Naive B cell (primary cell): Measurements from ENCODE around the gene CDH23. TPM values are rescaled to one million over a fixed set of nuclear protein-coding genes. Genes with fewer than 3 reads are reported as not detected.

Experiments used
- ATAC-seq, 2 donors: fragments of 150-1000 bp; cut with Tn5 transposase; 2 replicates each; pipeline ENCODE4 v1.10.0; 2021; ENCODE audit warnings: low read depth in 2 of 2, mild to moderate bottlenecking in 2 of 2, moderate library complexity in 2 of 2
- DNase-seq: peaks from one replicate; pipeline ENCODE4 v3.0.0; 2022
- H3K27ac Mint-ChIP-seq, 6 donors: one replicate each; pipeline ENCODE4 v1.8.0; 2020 to 2022; ENCODE audit warnings: mild to moderate bottlenecking in 6 of 6, mixed read lengths in 6 of 6, moderate library complexity in 5 of 6, inconsistent platforms in 2 of 6
- H3K27me3 Mint-ChIP-seq, 3 donors: one replicate each; pipeline ENCODE4 v1.8.0; 2021 to 2022; ENCODE audit warnings: mixed read lengths in 3 of 3, mild to moderate bottlenecking in 1 of 3
- H3K36me3 Mint-ChIP-seq, 2 donors: one replicate each; pipeline ENCODE4 v1.8.0; 2020 to 2022; ENCODE audit warnings: mixed read lengths in 2 of 2, inconsistent platforms in 1 of 2, mild to moderate bottlenecking in 1 of 2
- H3K4me1 Mint-ChIP-seq, 3 donors: one replicate each; pipeline ENCODE4 v1.8.0; 2020 to 2022; ENCODE audit warnings: mixed read lengths in 3 of 3, inconsistent platforms in 1 of 3, mild to moderate bottlenecking in 1 of 3, moderate library complexity in 1 of 3
- H3K4me3 Mint-ChIP-seq, 8 donors: one replicate each; pipeline ENCODE4 v1.8.0; 2020 to 2022; ENCODE audit warnings: mild to moderate bottlenecking in 8 of 8, mixed read lengths in 8 of 8, moderate library complexity in 8 of 8, inconsistent platforms in 2 of 8
- H3K9me3 Mint-ChIP-seq, 7 donors: one replicate each; pipeline ENCODE4 v1.8.0; 2020 to 2022; ENCODE audit warnings: mixed read lengths in 7 of 7, mild to moderate bottlenecking in 5 of 7, inconsistent platforms in 2 of 7, moderate library complexity in 1 of 7
- polyA plus RNA-seq, 6 donors: library from polyadenylated mRNA; unstranded; fragments of 300-500 nt; fragmentation: Illumina TruSeq; gene quantifications; one replicate each; pipeline ENCODE4 v1.2.3, GENCODE V29; 2021; ENCODE audit warnings: low read depth in 6 of 6

Gene CDH23
- polyA plus RNA-seq, 6 donors from 2014 or later = 0.05 to 0.62 (median 0.21) TPM; not detected in 2

DNA sequence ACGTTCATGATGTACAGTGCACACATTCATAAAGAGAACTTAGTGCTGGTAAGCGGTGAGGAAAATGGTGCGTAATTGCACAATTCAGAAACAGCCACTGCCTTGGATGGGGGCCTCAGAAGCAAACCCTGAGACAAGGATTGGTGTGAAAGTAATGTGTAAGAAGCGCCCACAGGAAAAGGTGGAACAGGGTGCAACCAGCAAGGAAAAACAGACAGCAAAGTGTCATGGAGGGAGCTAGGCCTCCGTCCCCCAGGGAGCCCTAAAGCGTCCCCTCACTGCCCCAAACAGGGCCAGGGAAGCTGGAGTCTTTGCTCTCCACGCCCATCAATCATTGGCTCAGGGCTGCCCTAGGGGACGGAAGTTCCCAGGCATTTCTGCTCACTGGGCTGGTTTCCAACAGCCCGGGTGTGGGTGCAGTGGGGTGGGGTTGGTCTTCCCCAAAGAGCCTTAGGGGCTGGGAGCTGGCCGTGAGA lies 332.5 kb downstream of the CDH23 start:
- no peaks in the 10 kb centered on the region for H3K36me3 Mint-ChIP-seq
- H3K4me1 Mint-ChIP-seq = peaks cover 50 to 54% (median 50%) of the 10 kb centered on the region in 3 donors
- ATAC-seq (no peak), DNase-seq (no peak)
- H3K4me3 Mint-ChIP-seq = peak overlapping the region in 5 of 8 donors; percentile 69 to 84 (median 79)
- H3K9me3 Mint-ChIP-seq = no peaks in the 10 kb centered on the region
- no peaks in the 10 kb centered on the region for H3K27me3 Mint-ChIP-seq
- H3K27ac Mint-ChIP-seq = peak overlapping the region in 3 of 6 donors; percentile 60 to 90 (median 73)

DNA sequence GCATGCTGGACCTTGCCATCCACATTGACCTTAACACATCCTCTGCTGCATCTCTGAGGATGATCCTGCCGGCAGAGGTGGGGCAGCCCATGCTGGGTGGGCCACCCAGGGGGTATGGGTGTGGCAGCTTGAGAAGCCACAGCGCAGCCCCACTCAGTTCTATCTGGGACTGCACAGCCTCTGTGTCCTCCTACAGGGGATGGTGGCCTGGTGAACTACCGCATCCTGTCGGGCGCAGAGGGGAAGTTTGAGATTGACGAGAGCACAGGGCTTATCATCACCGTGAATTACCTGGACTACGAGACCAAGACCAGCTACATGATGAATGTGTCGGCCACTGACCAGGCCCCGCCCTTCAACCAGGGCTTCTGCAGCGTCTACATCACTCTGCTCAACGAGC lies 335.1 kb downstream of the CDH23 start:
- H3K4me3 Mint-ChIP-seq = no peak overlapping the region
- no peak for DNase-seq

DNA sequence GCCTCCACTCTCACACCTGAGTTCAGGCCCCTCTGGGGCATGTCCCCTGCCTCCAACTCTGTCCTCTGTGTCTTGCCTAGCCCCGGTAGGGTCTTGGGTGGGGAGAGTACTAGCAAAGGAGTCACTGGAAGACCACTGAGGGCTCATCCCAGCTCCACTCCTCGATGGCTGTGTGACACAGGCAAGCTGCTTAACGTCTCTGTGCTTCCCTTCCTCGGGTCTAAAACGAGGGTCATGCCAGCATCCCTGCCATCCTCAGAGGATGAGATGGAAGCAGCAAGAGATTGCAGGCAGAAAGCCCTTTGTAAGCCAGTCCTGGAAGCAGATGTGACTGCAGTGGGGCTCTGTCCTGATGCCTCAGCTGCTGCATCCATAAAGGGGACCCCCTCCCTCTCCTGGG lies 338.1 kb downstream of the CDH23 start:
- peak overlapping the region in 3 of 8 donors; percentile 47 to 78 (median 60) for H3K4me3 Mint-ChIP-seq
- peaks cover 48 to 60% (median 53%) of the 10 kb centered on the region in 3 donors for H3K4me1 Mint-ChIP-seq
- ATAC-seq (no peak), DNase-seq (no peak)
- H3K27me3 Mint-ChIP-seq = no peaks in the 10 kb centered on the region
- no peaks in the 10 kb centered on the region for H3K36me3 Mint-ChIP-seq
- peak overlapping the region in 5 of 6 donors; percentile 74 to 90 (median 83) for H3K27ac Mint-ChIP-seq
- peaks cover 0 to 2% (median 0%) of the 10 kb centered on the region in 7 donors for H3K9me3 Mint-ChIP-seq

More for the DNA sequence above, 335.1 kb downstream of the CDH23 start:
- H3K4me1 Mint-ChIP-seq = peaks cover 59 to 63% (median 60%) of the 10 kb centered on the region in 3 donors
- H3K27ac Mint-ChIP-seq = no peak overlapping the region
- H3K9me3 Mint-ChIP-seq = no peaks in the 10 kb centered on the region
- no peak for ATAC-seq
- H3K36me3 Mint-ChIP-seq = no peaks in the 10 kb centered on the region
- no peaks in the 10 kb centered on the region for H3K27me3 Mint-ChIP-seq

DNA sequence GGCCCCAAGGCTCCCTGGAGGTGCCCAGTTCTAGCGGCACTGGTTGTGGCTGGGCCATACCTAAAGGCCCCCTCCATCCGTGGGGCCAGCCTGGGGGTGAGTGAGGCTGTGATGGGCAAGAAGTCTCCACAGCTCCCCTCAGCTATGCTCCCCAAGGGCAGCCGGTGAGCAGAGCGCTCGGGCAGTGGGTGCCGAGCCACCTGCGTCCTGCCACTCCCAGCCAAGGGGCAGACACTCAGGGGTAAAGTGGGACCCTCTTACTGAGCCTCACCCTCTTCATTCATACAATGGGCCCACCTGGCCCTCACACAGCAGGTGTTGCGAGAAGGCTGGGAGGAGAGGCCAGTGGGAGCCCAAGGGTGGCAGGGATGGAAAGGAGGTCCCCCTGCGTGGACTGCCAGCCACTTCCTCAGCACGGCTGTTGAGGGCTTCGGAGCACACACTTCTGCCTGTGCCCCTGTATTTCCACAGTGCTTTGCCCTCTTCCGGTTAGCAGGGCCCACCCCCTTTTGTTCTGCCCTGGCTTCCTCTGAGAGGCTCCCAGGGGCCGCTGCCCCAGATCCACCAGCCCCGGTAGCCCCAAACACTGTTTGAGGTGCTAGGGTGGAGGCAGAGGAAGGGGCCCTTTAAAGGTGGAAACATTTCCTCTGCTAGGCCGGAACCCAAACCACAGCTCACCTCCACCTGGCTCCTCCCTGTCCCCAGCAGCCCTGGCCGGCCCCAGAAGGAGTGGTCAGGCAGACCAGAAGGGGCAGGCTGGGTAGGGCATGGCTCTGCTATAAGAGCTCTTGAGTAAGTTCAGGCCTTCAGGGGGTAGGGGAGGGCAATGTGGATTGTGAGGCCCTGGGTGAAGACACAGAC lies 339.2 kb downstream of the CDH23 start:
- Mint-ChIP-seq H3K27ac (peak overlapping the region; percentile 74 to 94 (median 86)), H3K36me3 (no peaks in the 10 kb centered on the region), H3K27me3 (no peaks in the 10 kb centered on the region), H3K4me1 (peaks cover 57 to 72% (median 63%) of the 10 kb centered on the region in 3 donors), H3K4me3 (peak overlapping the region in 7 of 8 donors; percentile 10 to 78 (median 60)), H3K9me3 (peaks cover 0 to 2% (median 0%) of the 10 kb centered on the region in 7 donors)
- ATAC-seq = peak; percentile 70 to 74
- DNase-seq = no peak

DNA sequence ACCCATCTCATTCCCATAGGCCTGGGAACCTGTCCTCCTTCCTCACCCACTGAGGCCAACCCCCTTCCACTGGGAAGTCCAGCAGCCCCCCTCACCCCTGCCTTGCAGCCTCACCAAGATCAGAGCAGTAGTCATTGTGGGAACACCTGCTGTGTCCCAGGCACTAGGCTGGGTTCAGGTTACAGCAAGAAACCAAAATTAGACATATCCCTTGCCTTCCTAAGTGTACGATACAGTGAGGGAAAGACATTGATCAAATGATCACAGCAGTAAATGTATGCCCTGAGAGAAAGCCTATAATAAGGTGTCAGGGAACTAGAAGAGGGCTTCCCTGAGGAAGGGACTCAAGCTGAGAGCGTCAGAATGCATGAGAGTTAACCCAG lies 339.8 kb downstream of the CDH23 start:
- peaks cover 0 to 2% (median 0%) of the 10 kb centered on the region in 7 donors for H3K9me3 Mint-ChIP-seq
- peak overlapping the region; percentile 72 to 94 (median 86) for H3K27ac Mint-ChIP-seq
- peaks cover 64 to 78% (median 70%) of the 10 kb centered on the region in 3 donors for H3K4me1 Mint-ChIP-seq
- H3K36me3 Mint-ChIP-seq = no peaks in the 10 kb centered on the region
- ATAC-seq (no peak), DNase-seq (no peak)
- no peaks in the 10 kb centered on the region for H3K27me3 Mint-ChIP-seq
- peak overlapping the region in 4 of 8 donors; percentile 10 to 66 (median 62) for H3K4me3 Mint-ChIP-seq

DNA sequence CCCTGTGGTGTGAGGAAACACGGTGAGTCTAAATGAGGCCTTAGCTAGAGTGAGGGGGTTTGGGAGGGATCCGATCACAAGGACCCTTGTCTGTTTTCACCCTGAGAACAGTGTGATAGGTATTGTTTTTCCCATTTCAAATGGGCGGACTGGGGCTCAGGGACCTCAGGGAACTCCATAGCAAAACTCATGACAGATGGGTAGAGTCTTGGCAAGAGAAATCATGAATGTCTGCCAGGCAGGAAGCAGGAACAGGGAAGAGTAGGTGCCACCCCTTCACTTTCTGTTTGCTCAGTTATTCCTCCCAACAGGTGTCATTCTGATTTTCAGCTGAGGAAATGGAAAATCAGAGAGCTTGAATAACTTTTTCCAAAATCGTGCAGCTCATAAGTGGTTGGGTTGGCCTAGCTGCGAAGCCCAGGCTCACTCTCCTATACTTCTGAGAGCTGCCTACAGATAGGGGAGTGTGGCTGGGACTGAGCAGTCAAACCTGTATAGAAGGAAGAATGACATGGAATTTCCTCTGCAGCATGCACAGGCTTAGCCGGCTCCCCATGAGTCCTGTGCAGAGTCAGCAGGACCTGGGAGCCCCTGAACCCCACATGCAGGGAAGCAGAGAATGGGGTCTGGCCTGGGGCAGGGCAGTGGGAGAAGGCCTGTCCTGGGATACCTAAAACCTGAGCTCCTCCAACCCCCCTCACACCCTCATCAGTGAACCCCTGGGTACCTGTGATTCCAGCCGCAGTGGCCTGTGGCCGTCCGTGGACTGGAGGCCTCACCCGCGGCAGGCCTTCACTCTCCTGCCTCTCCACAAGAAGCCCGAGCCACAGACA lies 340.5 kb downstream of the CDH23 start:
- DNase-seq (no peak), ATAC-seq (no peak)
- Mint-ChIP-seq H3K27me3 (no peaks in the 10 kb centered on the region), H3K4me1 (peaks cover 69 to 83% (median 74%) of the 10 kb centered on the region in 3 donors), H3K36me3 (no peaks in the 10 kb centered on the region), H3K9me3 (peaks cover 0 to 2% (median 0%) of the 10 kb centered on the region in 7 donors), H3K4me3 (peak overlapping the region in 1 of 8 donors; percentile 13), H3K27ac (peak overlapping the region; percentile 50 to 94 (median 88))

DNA sequence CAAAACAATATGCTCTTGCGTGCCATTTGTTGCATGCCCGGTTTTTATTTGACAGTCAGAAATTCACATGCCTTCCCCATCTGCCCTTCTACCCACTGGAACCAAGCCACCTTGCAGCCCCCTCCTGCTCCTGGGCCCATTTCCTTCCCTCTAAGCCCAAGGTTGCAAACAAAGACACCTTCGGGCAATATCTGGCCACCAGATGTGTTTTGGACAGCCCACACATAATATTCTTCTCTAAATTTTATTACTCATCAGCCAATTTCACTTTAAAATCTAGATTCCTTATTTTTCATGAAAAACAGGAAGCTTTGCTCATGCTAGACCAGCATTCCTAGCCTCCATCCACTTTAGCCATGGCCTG lies 341.1 kb downstream of the CDH23 start:
- Mint-ChIP-seq H3K27me3 (no peaks in the 10 kb centered on the region), H3K27ac (peak overlapping the region; percentile 78 to 97 (median 88)), H3K4me1 (peaks cover 72 to 84% (median 73%) of the 10 kb centered on the region in 3 donors), H3K4me3 (peak overlapping the region in 2 of 8 donors; percentile 2 to 54), H3K9me3 (peaks cover 0 to 2% (median 0%) of the 10 kb centered on the region in 7 donors), H3K36me3 (no peaks in the 10 kb centered on the region)
- DNase-seq = no peak
- ATAC-seq = no peak

DNA sequence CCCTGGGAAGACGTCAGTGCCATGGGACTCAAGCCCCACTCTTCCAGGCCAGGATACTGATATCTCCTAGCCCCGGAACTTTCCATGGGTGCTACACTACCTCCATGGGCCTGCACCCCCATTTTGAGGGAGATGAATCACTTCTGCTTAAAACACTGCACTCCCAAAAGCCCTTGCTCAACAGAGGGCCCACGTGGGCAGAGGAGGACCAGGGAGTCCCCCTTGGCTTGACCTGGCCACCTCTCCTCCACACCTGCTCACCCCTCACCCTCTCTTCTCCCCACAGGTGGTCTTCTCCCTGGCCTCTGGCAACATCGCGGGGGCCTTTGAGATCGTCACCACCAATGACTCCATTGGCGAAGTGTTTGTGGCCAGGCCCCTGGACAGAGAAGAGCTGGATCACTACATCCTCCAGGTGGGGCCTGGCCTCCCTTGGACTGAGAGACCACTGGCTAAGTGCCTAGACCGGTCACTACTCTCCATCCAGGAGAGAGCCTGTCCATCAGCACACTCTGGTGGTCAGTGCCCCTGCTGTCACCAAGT lies 342.7 kb downstream of the CDH23 start:
- Mint-ChIP-seq H3K9me3 (peaks cover 0 to 2% (median 0%) of the 10 kb centered on the region in 7 donors), H3K4me3 (no peak overlapping the region), H3K36me3 (no peaks in the 10 kb centered on the region)

DNA sequence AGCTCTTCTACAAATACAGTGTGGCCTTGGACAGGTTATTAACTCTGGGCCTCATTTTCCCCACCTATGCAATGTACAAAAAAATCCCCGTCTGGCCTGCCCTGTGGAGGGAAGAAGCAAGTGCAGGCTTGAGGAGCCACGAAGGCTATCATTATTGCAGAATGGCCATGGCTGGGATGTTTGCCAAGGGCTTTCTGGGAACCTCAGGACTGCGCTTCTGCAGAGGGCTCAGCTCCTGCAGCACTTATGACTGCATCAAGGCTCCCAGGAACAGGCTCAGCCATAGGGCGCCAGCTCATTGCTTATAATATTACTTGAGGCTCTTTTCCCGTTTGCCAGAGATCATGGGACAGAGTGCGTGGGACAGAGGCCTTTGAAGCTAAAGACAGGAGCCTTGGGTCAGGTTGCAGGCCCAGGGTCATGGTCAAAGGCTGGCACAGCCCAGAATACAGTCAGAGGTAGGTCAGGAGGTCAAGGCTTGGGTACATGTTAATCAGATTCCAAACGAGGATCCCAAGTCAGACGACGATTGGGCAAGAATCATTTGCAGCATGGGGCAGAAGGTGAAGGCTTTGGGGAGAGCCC lies 343.4 kb downstream of the CDH23 start:
- Mint-ChIP-seq H3K27ac (no peak overlapping the region), H3K9me3 (peaks cover 0 to 2% (median 0%) of the 10 kb centered on the region in 7 donors), H3K4me3 (peak overlapping the region in 1 of 8 donors; percentile 22), H3K27me3 (no peaks in the 10 kb centered on the region), H3K36me3 (no peaks in the 10 kb centered on the region), H3K4me1 (peaks cover 61 to 72% (median 65%) of the 10 kb centered on the region in 3 donors)
- DNase-seq (no peak), ATAC-seq (no peak)

More for the DNA sequence above, 342.7 kb downstream of the CDH23 start:
- H3K27ac Mint-ChIP-seq = peak overlapping the region in 2 of 6 donors; percentile 57 to 80
- DNase-seq (no peak), ATAC-seq (no peak)
- H3K27me3 Mint-ChIP-seq = no peaks in the 10 kb centered on the region
- peaks cover 64 to 75% (median 68%) of the 10 kb centered on the region in 3 donors for H3K4me1 Mint-ChIP-seq

DNA sequence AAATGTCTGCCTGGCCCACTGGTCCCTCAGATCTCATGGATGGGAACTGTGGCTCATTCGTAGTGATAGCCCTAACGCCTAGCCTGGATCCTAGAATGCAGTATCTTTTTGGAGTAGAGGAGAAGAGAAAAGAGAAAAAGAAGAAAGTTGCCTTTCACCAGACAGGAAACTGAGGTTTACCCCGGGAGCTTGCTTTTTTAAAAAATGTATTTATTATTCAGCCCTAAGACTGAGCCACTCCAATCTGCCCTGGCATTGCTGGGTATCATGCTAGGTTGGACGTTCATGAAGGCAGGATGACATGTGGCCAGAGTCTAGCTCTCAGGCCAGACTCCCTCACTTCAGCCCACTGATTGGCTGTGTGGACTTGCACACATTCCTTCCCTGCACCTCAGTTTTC lies 344.3 kb downstream of the CDH23 start:
- H3K27ac Mint-ChIP-seq = peak overlapping the region in 1 of 6 donors; percentile 55
- DNase-seq (no peak), ATAC-seq (no peak)
- peak overlapping the region in 1 of 8 donors; percentile 50 for H3K4me3 Mint-ChIP-seq
- H3K27me3 Mint-ChIP-seq = no peaks in the 10 kb centered on the region
- H3K4me1 Mint-ChIP-seq = peaks cover 59 to 72% (median 65%) of the 10 kb centered on the region in 3 donors
- H3K36me3 Mint-ChIP-seq = no peaks in the 10 kb centered on the region
- H3K9me3 Mint-ChIP-seq = peaks cover 0 to 2% (median 0%) of the 10 kb centered on the region in 7 donors

DNA sequence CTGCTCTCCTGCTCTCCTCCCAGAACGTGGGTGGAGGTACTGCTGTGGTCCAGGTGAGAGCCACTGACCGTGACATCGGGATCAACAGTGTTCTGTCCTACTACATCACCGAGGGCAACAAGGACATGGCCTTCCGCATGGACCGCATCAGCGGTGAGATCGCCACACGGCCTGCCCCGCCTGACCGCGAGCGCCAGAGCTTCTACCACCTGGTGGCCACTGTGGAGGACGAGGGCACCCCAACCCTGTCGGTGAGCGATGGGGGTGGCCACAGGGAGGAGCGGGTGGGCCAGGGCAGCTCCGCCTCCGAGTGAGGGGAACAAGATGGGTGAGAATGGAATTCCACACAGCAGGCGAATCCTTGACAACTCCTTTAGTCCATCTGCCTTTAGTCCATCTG lies 345.0 kb downstream of the CDH23 start:
- H3K36me3 Mint-ChIP-seq = no peaks in the 10 kb centered on the region

DNA sequence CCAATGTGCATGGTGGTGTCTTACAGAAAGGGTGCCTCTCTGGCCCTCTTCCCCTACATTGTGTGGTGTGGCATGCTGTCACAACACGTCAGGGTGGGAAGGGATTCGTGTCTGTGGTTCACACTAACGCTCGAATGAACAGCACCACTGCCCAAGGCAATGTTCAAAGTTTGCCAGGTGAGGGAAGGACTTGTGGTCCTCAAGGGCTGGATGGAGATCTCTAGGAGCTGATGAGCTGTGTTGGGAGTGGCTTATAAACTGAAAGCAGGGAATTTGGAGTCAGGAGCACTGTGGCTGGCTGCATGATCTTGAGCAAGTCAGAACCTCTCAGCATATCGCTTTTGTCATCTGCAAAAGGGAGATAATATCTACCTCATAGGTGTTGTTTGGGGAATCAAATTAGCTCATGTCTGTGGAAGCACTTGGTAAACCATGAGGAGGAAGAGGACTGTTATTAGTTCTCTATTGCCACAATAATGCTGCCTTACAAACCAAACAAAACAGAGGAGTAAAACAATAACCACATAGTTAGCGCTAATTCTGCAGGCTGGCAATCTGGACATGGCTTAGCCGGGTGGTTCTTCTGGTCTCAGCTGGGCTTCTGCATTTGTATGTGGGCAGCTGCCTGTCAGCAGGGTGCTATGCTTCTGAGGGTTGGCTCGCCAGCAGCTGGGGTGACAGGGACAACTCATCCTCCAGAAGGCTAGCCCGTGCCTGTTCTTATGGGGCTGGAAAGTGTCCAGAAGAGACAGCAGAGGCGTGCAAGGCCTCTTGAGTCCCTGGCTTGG lies 345.8 kb downstream of the CDH23 start:
- H3K4me1 Mint-ChIP-seq = peaks cover 61 to 72% (median 65%) of the 10 kb centered on the region in 3 donors
- H3K4me3 Mint-ChIP-seq = no peak overlapping the region
- no peak for DNase-seq
- no peaks in the 10 kb centered on the region for H3K9me3 Mint-ChIP-seq
- no peak overlapping the region for H3K27ac Mint-ChIP-seq
- H3K36me3 Mint-ChIP-seq = no peaks in the 10 kb centered on the region
- no peaks in the 10 kb centered on the region for H3K27me3 Mint-ChIP-seq
- ATAC-seq = peak in 1 of 2 donors; percentile 41

More for the DNA sequence above, 345.0 kb downstream of the CDH23 start:
- Mint-ChIP-seq H3K4me3 (no peak overlapping the region), H3K27ac (no peak overlapping the region), H3K27me3 (no peaks in the 10 kb centered on the region), H3K4me1 (peaks cover 58 to 72% (median 65%) of the 10 kb centered on the region in 3 donors), H3K9me3 (peaks cover 0 to 2% (median 0%) of the 10 kb centered on the region in 7 donors)
- ATAC-seq = no peak
- DNase-seq = no peak
